OCI-LY7 (cell line): ENCODE data around the gene ERFE. TPM values are rescaled to one million over a fixed set of nuclear protein-coding genes. Genes with fewer than 3 reads are reported as not detected.

Experiments
- BruUV-seq: library from RNA; stranded (reverse); fragments of 400-500 nt; replicated peaks from 2 replicates; lab custom pipeline; 2021; lab: Mats Ljungman, UMichigan
- CTCF ChIA-PET: fragments of 300-600 bp; sonication (Branson Sonifier 250); formaldehyde crosslinking; loops from one replicate; lab custom pipeline; 2022; ENCODE audit warnings: antibody characterized with exemption; ENCODE audit not compliant: unreplicated experiment; lab: Charles Lee
- POLR2A ChIA-PET: fragments of 300-600 bp; sonication (Branson Sonifier 250); formaldehyde crosslinking; loops from one replicate; lab custom pipeline; 2022; ENCODE audit warnings: antibody characterized with exemption; lab: Charles Lee
- DNase-seq: peaks from one replicate; pipeline ENCODE4 v3.0.0-alpha.2; 2015; ENCODE audit warnings: low spot score
- H2AFZ ChIP-seq: fragments of 200-600 bp; sonication (generic), shearing (Covaris generic); 2 replicates; pipeline ENCODE4 v1.6.1; 2014; ENCODE audit warnings: mild to moderate bottlenecking, antibody characterized with exemption, low read length, moderate library complexity
- H3K27ac ChIP-seq: fragments of 200-600 bp; sonication (generic); 2 replicates; pipeline ENCODE4 v1.5.1; 2014; ENCODE audit warnings: mixed run types, low read depth, mild to moderate bottlenecking, moderate library complexity, low read length, inconsistent platforms; ENCODE audit not compliant: poor library complexity, severe bottlenecking
- H3K36me3 ChIP-seq: fragments of 200-600 bp; sonication (generic); 2 replicates; pipeline ENCODE4 v1.6.1; 2014; ENCODE audit warnings: mild to moderate bottlenecking, antibody characterized with exemption, low read length, moderate library complexity, mixed read lengths; ENCODE audit not compliant: insufficient read depth
- H3K4me1 ChIP-seq: fragments of 200-600 bp; sonication (generic); 2 replicates; pipeline ENCODE4 v1.5.1; 2014; ENCODE audit warnings: mild to moderate bottlenecking, low read length; ENCODE audit not compliant: insufficient read depth, poor library complexity, severe bottlenecking
- H3K4me2 ChIP-seq: fragments of 200-600 bp; sonication (generic); 2 replicates; pipeline ENCODE4 v1.6.1; 2014; ENCODE audit warnings: mild to moderate bottlenecking, low read length
- H3K4me3 ChIP-seq: fragments of 200-600 bp; sonication (generic); 2 replicates; pipeline ENCODE4 v1.5.1; 2014; ENCODE audit warnings: mild to moderate bottlenecking, low read depth, low read length; ENCODE audit not compliant: poor library complexity, severe bottlenecking
- H3K79me2 ChIP-seq: fragments of 200-600 bp; sonication (generic); 2 replicates; pipeline ENCODE4 v1.6.1; 2016; ENCODE audit warnings: low read depth, mild to moderate bottlenecking, low read length, moderate library complexity, mixed read lengths; ENCODE audit not compliant: insufficient read depth
- H3K9me2 ChIP-seq: fragments of 200-600 bp; sonication (generic); 2 replicates; pipeline ENCODE4 v1.6.1; 2016; ENCODE audit warnings: mild to moderate bottlenecking, low read length, mixed read lengths; ENCODE audit not compliant: insufficient read depth
- H3K9me3 ChIP-seq: fragments of 200-600 bp; sonication (generic); 2 replicates; pipeline ENCODE4 v1.6.1; 2014; ENCODE audit warnings: mild to moderate bottlenecking, mixed run types, low read length, mixed read lengths
- H4K20me1 ChIP-seq: fragments of 200-600 bp; sonication (generic); 2 replicates; pipeline ENCODE4 v1.6.1; 2014; ENCODE audit warnings: mild to moderate bottlenecking, antibody characterized with exemption, low read length, moderate library complexity, mixed read lengths; ENCODE audit not compliant: insufficient read depth
- EZH2phosphoT487 ChIP-seq: fragments of 200-600 bp; sonication (generic); IDR thresholded peaks from 2 replicates; pipeline ENCODE4 v1.6.1; 2018; ENCODE audit warnings: low read depth, borderline replicate concordance, mild to moderate bottlenecking, mixed run types, antibody characterized with exemption, low read length, moderate library complexity, mixed read lengths
- intact Hi-C: fragments of 100-400 bp; cut with micrococcal nuclease; formaldehyde crosslinking; loops from one replicate; pipeline ENCODE4 v1.10.0; 2022; ENCODE audit not compliant: unreplicated experiment
- total RNA-seq, 2 experiments: library from RNA; depleted of rRNA in 1 of 2; stranded (reverse); fragments of >200 nt in 1 of 2; shearing (Covaris generic) in 1 of 2; gene quantifications; 2 replicates each; pipeline ENCODE4 v1.2.3, GENCODE V29; 2014 to 2022
- TF ChIP-seq, protein P1 (sequence below): fragments of 200-600 bp; sonication (generic); conservative IDR thresholded peaks from 2 replicates; pipeline ENCODE4 v1.5.1; 2014; ENCODE audit warnings: mild to moderate bottlenecking, antibody characterized with exemption, low read length, moderate library complexity, mixed read lengths

Gene ERFE
- total RNA-seq, 2 experiments from 2014 or later: 8.2 to 10.2 TPM

DNA sequence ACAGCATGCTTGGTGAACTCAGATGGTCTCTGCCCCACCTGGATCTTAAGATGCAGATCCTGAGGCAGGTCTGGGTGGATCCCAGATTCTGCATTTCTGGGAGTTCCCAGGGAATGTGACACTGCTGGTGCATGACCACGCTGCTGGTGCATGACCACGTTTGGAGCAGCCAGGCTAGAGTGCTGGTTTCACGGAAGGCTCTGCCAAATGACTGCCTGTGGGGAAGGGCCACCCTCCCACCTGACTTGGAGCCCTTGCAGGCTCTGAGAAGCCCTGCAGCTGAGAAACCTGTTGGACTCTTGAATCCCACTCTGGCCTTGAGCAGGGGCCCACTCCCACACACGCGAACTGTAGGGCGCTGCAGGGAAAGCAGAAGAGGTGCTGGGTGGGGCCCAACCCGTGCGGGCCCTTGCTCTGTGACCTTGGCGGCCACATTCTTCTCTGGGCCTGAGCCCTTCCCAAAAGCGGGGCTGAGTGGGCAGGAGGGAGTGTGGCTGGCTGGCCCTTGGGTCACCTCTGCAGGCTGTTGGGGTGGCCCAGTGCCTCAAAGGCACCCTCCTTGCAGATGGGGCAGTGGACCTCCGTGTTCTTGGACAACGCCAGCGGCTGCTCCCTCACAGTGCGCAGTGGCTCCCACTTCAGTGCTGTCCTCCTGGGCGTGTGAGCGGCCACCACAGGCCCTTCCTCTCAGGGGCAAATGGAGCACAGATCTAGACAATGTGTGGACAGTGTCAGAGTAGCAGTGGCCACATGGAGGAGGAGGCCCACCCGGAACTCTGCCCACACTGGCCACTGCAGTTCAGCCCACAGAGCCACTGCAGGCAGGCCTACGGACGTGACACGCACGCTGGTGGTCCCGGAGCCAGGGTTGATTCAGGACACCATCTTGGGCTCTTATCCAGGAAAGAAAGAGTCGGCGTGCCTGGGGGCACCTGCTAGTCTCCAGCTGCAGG is 7.9 kb downstream of the ERFE start:
- Histone ChIP-seq H2AFZ (no peak overlapping the region), H3K9me2 (no peaks in the 10 kb centered on the region), H3K79me2 (no peaks in the 10 kb centered on the region), H3K4me1 (peaks cover 25% of the 10 kb centered on the region), H3K36me3 (peaks cover 27% of the 10 kb centered on the region), H3K4me3 (no peak overlapping the region), H3K9me3 (no peaks in the 10 kb centered on the region), H3K4me2 (no peak overlapping the region), H4K20me1 (no peaks in the 10 kb centered on the region), H3K27ac (no peak overlapping the region)
- TF ChIP-seq, protein P1, sequence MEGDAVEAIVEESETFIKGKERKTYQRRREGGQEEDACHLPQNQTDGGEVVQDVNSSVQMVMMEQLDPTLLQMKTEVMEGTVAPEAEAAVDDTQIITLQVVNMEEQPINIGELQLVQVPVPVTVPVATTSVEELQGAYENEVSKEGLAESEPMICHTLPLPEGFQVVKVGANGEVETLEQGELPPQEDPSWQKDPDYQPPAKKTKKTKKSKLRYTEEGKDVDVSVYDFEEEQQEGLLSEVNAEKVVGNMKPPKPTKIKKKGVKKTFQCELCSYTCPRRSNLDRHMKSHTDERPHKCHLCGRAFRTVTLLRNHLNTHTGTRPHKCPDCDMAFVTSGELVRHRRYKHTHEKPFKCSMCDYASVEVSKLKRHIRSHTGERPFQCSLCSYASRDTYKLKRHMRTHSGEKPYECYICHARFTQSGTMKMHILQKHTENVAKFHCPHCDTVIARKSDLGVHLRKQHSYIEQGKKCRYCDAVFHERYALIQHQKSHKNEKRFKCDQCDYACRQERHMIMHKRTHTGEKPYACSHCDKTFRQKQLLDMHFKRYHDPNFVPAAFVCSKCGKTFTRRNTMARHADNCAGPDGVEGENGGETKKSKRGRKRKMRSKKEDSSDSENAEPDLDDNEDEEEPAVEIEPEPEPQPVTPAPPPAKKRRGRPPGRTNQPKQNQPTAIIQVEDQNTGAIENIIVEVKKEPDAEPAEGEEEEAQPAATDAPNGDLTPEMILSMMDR: no peak
- no peak for TF ChIP-seq EZH2phosphoT487
- ChIA-PET POLR2A (no interaction called here), CTCF (no interaction called here)
- no TSS peak for BruUV-seq
- intact Hi-C loops: loop anchor here (10.0 kb wide), 1 partner anchor 312 kb away; the partner anchor contains the start of gene RAMP1
- DNase-seq: no peak

DNA sequence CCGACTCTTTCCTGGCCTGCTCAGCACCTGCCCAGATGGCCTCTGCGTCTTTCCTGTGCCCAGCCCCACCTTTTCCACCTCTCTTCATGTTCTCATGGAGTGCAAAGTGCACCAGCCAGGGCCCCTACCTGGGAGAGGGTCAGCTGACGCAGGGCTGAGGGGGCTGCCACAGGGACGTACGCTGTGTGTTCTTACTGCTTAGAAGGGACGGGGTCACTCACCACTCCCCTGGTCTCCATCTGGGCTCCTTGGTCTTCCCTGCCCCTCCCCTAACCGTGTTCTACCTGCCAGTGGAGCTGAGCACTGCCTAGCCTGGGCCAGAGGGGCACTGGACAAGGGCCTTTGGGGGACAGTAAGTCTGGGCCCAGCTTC is 8.6 kb downstream of the ERFE start:
- no peaks in the 10 kb centered on the region for H3K9me2 ChIP-seq
- TF ChIP-seq, protein P1: no peak
- TF ChIP-seq EZH2phosphoT487: no peak
- H3K27ac ChIP-seq: no peak overlapping the region
- no peak overlapping the region for H2AFZ ChIP-seq
- H3K9me3 ChIP-seq: no peaks in the 10 kb centered on the region
- no peak overlapping the region for H3K4me2 ChIP-seq
- no peaks in the 10 kb centered on the region for H3K79me2 ChIP-seq
- no peak for DNase-seq
- CTCF ChIA-PET: no interaction called here
- POLR2A ChIA-PET: no interaction called here
- H3K4me3 ChIP-seq: no peak overlapping the region
- no peaks in the 10 kb centered on the region for H4K20me1 ChIP-seq
- H3K36me3 ChIP-seq: peaks cover 32% of the 10 kb centered on the region
- no TSS peak for BruUV-seq
- peaks cover 28% of the 10 kb centered on the region for H3K4me1 ChIP-seq
- intact Hi-C loops: loop anchor here (10.0 kb wide), 1 partner anchor 313 kb away; the partner anchor contains the start of gene RAMP1

DNA sequence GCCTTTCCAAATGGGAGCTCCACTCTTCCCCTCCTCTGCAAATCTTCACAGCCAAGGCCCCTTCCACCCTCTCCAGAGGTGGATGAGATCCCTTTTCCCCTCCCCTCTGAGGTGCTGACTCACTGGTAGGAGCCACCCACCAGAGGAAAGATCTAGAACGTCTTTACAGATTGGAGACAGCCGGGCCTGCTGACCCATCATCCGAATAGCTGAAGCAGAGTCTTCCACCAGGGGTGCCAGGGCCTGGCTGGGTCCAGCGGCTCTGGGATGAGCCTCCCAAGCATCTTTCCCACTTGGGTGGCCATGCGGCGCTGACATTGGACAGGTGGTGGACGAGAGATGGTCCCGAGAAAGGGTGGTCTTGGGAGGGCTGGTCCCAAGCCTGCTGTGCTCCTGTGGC is 9.0 kb downstream of the ERFE start:
- CTCF ChIA-PET: no interaction called here
- no TSS peak for BruUV-seq
- Histone ChIP-seq H3K9me2 (no peaks in the 10 kb centered on the region), H3K79me2 (no peaks in the 10 kb centered on the region), H3K4me2 (no peak overlapping the region), H3K27ac (no peak overlapping the region), H2AFZ (no peak overlapping the region), H3K9me3 (no peaks in the 10 kb centered on the region), H3K4me1 (peaks cover 28% of the 10 kb centered on the region), H4K20me1 (no peaks in the 10 kb centered on the region), H3K4me3 (no peak overlapping the region), H3K36me3 (peaks cover 37% of the 10 kb centered on the region)
- POLR2A ChIA-PET: no interaction called here
- DNase-seq: no peak
- no peak for TF ChIP-seq EZH2phosphoT487
- TF ChIP-seq, protein P1: no peak
- intact Hi-C loops: loop anchor here (10.0 kb wide), 1 partner anchor 313 kb away; the partner anchor contains the start of gene RAMP1
